Stimulated activated effector memory CD8-positive, alpha-beta T cell treated with anti-CD3 and anti-CD28 coated beads, Interleukin-12 subunit alpha, Interleukin-12 subunit beta, amount 100 ng/mL, for 72 hours (primary cell): ENCODE data around the gene DPF3.

ENCODE experiments used
- ATAC-seq: fragments of 150-1000 bp; cut with Tn5 transposase; 2 replicates; pipeline ENCODE4 v1.10.0; 2021
- DNase-seq, 2 donors: peaks; one replicate each; pipeline ENCODE4 v3.0.0; 2021 to 2022; ENCODE audit warnings: low spot score in 2 of 2
- H3K27ac Mint-ChIP-seq: one replicate; pipeline ENCODE4 v1.8.0; 2022; ENCODE audit warnings: mild to moderate bottlenecking, mixed read lengths
- H3K36me3 Mint-ChIP-seq: one replicate; pipeline ENCODE4 v1.8.0; 2022; ENCODE audit warnings: mild to moderate bottlenecking, mixed read lengths
- H3K4me1 Mint-ChIP-seq: one replicate; pipeline ENCODE4 v1.8.0; 2022; ENCODE audit warnings: mixed read lengths
- H3K4me3 Mint-ChIP-seq: one replicate; pipeline ENCODE4 v1.8.0; 2022; ENCODE audit warnings: mild to moderate bottlenecking, mixed read lengths
- H3K9me3 Mint-ChIP-seq: one replicate; pipeline ENCODE4 v1.8.0; 2022; ENCODE audit warnings: mixed read lengths

The DPF3 gene

GRCh38 chr14:72745546-72745945 lies 148.4 kb downstream of the DPF3 start:
- H3K27ac Mint-ChIP-seq = no peak overlapping the region
- H3K36me3 Mint-ChIP-seq = no peaks in the 10 kb centered on the region
- H3K4me3 Mint-ChIP-seq = no peak overlapping the region
- H3K4me1 Mint-ChIP-seq = peaks cover under 1% of the 10 kb centered on the region
- peaks cover 6% of the 10 kb centered on the region for H3K9me3 Mint-ChIP-seq
- no peak for ATAC-seq
- DNase-seq = peak in 1 of 2 donors; percentile 20

- no peak for ATAC-seq
- H3K27ac Mint-ChIP-seq = no peak overlapping the region
- no peaks in the 10 kb centered on the region for H3K36me3 Mint-ChIP-seq
- peak in 1 of 2 donors; percentile 10 for DNase-seq
- peaks cover 4% of the 10 kb centered on the region for H3K4me1 Mint-ChIP-seq
- H3K4me3 Mint-ChIP-seq = no peak overlapping the region
- H3K9me3 Mint-ChIP-seq = peaks cover 6% of the 10 kb centered on the region
Measured at GRCh38 chr14:72744416-72745120, 149.3 kb downstream of the DPF3 start.

DNA sequence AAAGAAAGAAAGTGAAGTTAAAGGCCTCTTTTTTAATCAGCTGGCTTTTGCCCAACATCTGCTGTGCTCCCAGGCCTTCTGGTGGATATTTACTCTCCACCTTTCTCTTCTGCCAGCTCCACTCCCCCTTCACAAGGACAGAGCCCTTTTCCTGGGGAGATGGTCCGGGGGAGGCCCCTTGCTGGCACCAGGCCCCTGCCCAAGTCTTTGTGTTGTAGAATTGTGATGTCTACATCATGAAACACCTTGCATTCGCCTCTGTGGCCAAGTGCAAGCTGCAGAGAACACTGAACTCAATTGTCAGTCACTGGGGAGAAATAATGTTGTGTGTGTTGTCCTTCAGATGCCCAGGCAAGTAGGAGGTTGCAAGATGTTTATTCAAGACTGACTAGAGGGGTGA lies 150.3 kb downstream of the DPF3 start:
- H3K9me3 Mint-ChIP-seq = peaks cover 6% of the 10 kb centered on the region
- H3K27ac Mint-ChIP-seq = no peak overlapping the region
- H3K4me3 Mint-ChIP-seq = no peak overlapping the region
- ATAC-seq (no peak), DNase-seq (peak in 1 of 2 donors; percentile 26)
- H3K36me3 Mint-ChIP-seq = no peaks in the 10 kb centered on the region
- peaks cover 4% of the 10 kb centered on the region for H3K4me1 Mint-ChIP-seq

DNA sequence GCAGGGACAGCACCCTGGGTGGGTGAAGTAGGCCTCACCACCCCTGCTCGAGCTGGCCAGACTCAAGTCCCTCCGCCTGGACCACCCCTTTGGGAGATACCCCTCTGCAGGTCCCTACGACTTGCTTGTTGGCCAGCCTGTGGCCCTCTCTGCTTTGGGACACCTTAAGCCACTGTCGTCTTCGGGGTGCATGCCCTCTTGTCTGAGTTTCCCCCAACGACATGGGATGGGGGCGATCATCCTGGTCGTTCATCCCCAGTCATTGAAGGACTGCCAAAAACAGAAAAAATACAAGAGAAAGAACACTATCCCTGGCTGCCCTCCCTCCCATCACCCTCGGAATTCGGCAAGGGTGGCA lies 151.1 kb downstream of the DPF3 start:
- H3K4me3 Mint-ChIP-seq = no peak overlapping the region
- ATAC-seq (no peak), DNase-seq (peak in 1 of 2 donors; percentile 40)
- no peaks in the 10 kb centered on the region for H3K36me3 Mint-ChIP-seq
- peaks cover under 1% of the 10 kb centered on the region for H3K9me3 Mint-ChIP-seq
- peaks cover 4% of the 10 kb centered on the region for H3K4me1 Mint-ChIP-seq
- H3K27ac Mint-ChIP-seq = no peak overlapping the region

GRCh38 chr14:72742118-72742837 lies 151.6 kb downstream of the DPF3 start:
- H3K4me3 Mint-ChIP-seq = no peak overlapping the region
- no peak overlapping the region for H3K27ac Mint-ChIP-seq
- no peak for ATAC-seq
- no peak for DNase-seq
- no peaks in the 10 kb centered on the region for H3K36me3 Mint-ChIP-seq
- no peaks in the 10 kb centered on the region for H3K9me3 Mint-ChIP-seq
- peaks cover 4% of the 10 kb centered on the region for H3K4me1 Mint-ChIP-seq

DNA sequence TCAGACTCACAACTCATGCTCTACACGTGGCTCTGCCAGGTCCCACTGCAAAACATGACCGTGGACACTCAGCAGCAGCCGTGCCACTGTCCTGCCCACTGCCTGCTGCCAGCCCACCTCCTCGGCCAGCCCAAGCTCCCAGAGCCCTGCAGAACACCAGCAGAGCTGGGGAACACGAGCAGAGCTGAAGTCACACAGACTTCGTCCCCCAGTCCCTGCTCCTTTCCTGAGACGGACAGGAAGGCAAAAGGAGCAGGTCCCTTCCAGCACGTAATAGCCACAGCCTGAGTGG lies 152.1 kb downstream of the DPF3 start:
- DNase-seq (no peak), ATAC-seq (no peak)
- H3K27ac Mint-ChIP-seq = no peak overlapping the region
- peaks cover 4% of the 10 kb centered on the region for H3K4me1 Mint-ChIP-seq
- no peaks in the 10 kb centered on the region for H3K36me3 Mint-ChIP-seq
- no peak overlapping the region for H3K4me3 Mint-ChIP-seq
- no peaks in the 10 kb centered on the region for H3K9me3 Mint-ChIP-seq

- no peaks in the 10 kb centered on the region for H3K9me3 Mint-ChIP-seq
- no peak for ATAC-seq
Measured at GRCh38 chr14:72740966-72741825, 152.7 kb downstream of the DPF3 start.

GRCh38 chr14:72740504-72740961 lies 153.4 kb downstream of the DPF3 start:
- H3K36me3 Mint-ChIP-seq = no peaks in the 10 kb centered on the region
- no peak overlapping the region for H3K27ac Mint-ChIP-seq
- DNase-seq = no peak
- H3K4me1 Mint-ChIP-seq = peaks cover 4% of the 10 kb centered on the region
- H3K4me3 Mint-ChIP-seq = no peak overlapping the region
- ATAC-seq = no peak
- no peaks in the 10 kb centered on the region for H3K9me3 Mint-ChIP-seq

More at GRCh38 chr14:72740966-72741825, 152.7 kb downstream of the DPF3 start:
- Mint-ChIP-seq H3K4me3 (no peak overlapping the region), H3K4me1 (peaks cover 4% of the 10 kb centered on the region), H3K27ac (no peak overlapping the region), H3K36me3 (no peaks in the 10 kb centered on the region)
- no peak for DNase-seq

DNA sequence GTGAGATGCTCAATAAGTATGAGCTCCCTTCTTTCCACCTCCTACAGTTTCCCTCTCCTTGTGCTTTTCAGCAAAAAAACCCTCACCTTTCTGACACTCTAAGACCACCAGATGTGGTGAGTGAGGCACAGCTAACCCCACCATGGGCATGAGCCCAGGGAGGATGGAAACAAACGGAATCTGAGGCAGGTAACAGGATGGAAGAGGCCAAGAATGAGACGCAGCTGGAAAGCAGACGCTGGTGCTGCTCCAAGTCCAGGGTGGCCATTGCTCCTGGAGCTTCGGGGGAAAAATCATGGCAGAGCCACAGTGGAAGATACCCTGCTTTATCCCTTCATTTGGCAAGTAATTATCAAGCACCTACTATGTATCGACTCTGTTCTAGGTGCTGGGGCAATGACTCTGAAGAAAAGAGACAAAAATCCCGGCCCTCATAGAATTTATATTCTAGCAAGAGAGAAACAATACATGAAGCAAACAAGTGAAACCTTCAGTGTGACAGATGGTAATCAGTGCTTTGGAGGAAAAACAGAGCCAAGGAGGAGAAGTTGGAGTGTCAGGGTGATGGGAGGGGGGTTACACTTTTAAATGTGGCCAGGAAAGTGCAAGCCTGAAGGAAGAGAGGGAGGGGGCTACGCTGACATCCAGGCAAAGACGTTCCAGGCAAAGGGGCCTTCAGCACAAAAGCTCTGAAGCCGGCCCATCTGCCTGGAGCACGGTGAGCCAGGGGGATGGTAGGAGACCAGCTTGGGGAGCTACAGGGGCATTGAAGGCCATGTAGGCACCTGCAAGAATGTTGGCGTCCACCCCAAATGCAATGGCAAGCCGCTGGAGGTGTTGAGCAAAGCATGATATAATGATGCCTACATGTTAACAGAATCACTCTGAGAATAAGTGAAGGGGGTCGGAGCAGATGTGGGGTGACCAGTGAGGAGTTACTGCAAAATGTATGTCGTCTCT lies 154.2 kb downstream of the DPF3 start:
- ATAC-seq = no peak
- H3K9me3 Mint-ChIP-seq = no peaks in the 10 kb centered on the region

GRCh38 chr14:72738161-72738611 lies 155.7 kb downstream of the DPF3 start:
- Mint-ChIP-seq H3K36me3 (no peaks in the 10 kb centered on the region), H3K4me3 (no peak overlapping the region), H3K4me1 (peaks cover 4% of the 10 kb centered on the region), H3K27ac (peak overlapping the region; percentile 61), H3K9me3 (no peaks in the 10 kb centered on the region)
- no peak for ATAC-seq
- DNase-seq = no peak

More for the DNA sequence above, 154.2 kb downstream of the DPF3 start:
- H3K36me3 Mint-ChIP-seq = no peaks in the 10 kb centered on the region
- H3K4me3 Mint-ChIP-seq = no peak overlapping the region
- peaks cover 4% of the 10 kb centered on the region for H3K4me1 Mint-ChIP-seq
- no peak for DNase-seq
- no peak overlapping the region for H3K27ac Mint-ChIP-seq

DNA sequence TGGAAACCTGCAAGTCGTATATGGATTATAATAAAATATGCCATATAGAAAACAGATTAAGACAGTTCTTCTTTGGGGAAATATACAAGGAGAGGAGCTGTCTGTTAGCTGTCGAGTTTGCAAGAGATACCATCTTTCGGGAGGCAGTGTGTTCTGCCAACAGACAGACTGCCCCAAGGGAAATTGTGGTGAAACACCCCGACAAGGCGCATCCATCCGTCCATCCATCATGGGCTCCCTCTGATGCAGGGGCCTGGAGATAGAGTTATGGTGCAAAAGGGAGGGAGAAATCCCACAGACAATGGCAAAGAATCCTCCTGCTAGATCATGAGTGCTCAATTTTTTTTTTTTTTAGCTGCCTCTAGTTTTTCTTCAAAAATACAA lies 156.3 kb downstream of the DPF3 start:
- Mint-ChIP-seq H3K36me3 (no peaks in the 10 kb centered on the region), H3K4me3 (no peak overlapping the region), H3K9me3 (no peaks in the 10 kb centered on the region), H3K27ac (no peak overlapping the region), H3K4me1 (peaks cover 9% of the 10 kb centered on the region)
- ATAC-seq (no peak), DNase-seq (no peak)

DNA sequence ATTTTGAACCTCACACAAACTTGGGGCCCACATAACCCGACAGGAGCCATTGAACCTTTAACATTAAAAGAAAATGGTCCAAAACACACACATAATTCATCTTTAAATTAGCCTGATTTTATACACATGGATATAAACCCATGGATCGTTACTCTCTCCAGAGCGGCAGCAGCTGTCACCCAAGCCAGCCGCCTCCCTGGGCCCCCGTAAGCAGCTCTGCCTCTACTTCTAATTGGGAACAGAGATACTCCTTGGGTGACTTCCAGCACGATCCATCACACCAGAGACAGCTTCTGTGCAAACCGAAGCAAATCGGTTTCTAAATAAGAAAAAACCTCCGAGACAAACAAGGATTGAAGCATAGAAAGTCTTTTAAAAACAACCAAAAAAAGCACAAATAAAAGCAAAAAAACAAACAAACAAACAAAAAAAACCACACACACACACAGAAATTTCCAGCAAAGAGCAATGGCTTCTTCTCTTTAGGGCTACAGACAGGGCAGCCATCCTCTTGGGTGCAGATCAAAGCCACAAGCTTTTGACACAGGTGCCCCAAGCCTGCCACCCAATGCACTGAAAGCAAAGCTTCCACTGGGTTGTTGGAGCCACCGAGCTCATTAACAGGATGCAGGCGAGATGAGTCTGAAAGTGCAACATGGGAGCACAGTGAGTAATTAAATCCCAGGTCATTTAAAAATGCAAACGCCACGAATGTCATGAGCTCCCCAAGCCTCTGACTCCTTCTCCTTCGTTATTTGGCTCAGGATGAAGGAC lies 156.9 kb downstream of the DPF3 start:
- no peak for ATAC-seq
- H3K27ac Mint-ChIP-seq = no peak overlapping the region
- H3K4me3 Mint-ChIP-seq = no peak overlapping the region
- peaks cover 10% of the 10 kb centered on the region for H3K4me1 Mint-ChIP-seq
- no peak for DNase-seq
- H3K36me3 Mint-ChIP-seq = no peaks in the 10 kb centered on the region
- H3K9me3 Mint-ChIP-seq = no peaks in the 10 kb centered on the region

DNA sequence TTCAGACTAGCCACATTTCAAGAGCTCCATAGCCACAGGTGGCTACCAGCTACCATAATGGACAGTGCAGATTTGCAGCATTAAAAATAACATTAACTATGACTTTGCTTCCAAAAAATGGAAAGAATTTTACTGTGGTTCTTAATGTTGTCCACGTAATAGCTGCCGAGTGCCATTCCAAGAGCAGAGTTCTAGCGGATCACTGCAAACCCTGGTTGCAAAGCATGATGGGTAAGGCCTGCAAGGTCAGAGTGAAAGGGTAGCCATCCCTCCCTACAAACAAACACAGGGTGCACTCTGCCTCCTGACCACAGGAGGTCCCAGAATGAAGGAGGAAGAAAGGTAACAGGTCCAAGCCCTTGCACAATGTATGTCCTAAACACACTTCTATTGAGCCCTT lies 157.6 kb downstream of the DPF3 start:
- no peak for DNase-seq
- no peaks in the 10 kb centered on the region for H3K9me3 Mint-ChIP-seq

More for the DNA sequence above, 157.6 kb downstream of the DPF3 start:
- H3K27ac Mint-ChIP-seq = no peak overlapping the region
- no peak for ATAC-seq
- no peaks in the 10 kb centered on the region for H3K36me3 Mint-ChIP-seq
- peaks cover 10% of the 10 kb centered on the region for H3K4me1 Mint-ChIP-seq
- H3K4me3 Mint-ChIP-seq = no peak overlapping the region
